ENCODE measurements around the gene ERCC5. TPM values are rescaled to one million over a fixed set of nuclear protein-coding genes. Genes with fewer than 3 reads are reported as not detected.

ERCC5 gene
- total and polyA plus RNA-seq, 2 donors (not counting 1 experiment from before 2014, with no cell fraction given) = 36.6 to 78.9 TPM

- H3K79me2 ChIP-seq (ENCODE audit: control insufficient read depth, insufficient read depth, low read length) = peaks cover 4% of the 10 kb centered on the region
- H4K20me1 ChIP-seq (ENCODE audit: control insufficient read depth, extremely low read depth, insufficient read depth, low read length) = no peaks in the 10 kb centered on the region
- peaks cover 16% of the 10 kb centered on the region for H3K36me3 ChIP-seq (ENCODE audit: control insufficient read depth, insufficient read depth, low read length)
- no peak overlapping the region for H3K27ac ChIP-seq (ENCODE audit: insufficient read depth, low read length)
- H3K4me2 ChIP-seq (ENCODE audit: extremely low read depth, insufficient read depth, low read length) = no peak overlapping the region
- TF ChIP-seq CTCF (conservative IDR thresholded peaks at IDR 0.05 in 1 of 2, IDR thresholded peaks at IDR 0.05 in 1 of 2; ENCODE audit: low read depth in 1 of 2, low read length in 2 of 2) = no peak
- TF ChIP-seq EZH2 (IDR thresholded peaks at IDR 0.05; ENCODE audit: low read length, missing control alignments) = no peak
- H3K4me3 ChIP-seq (replicated peaks in 1 of 4; ENCODE audit: control extremely low read depth in 1 of 4, insufficient read depth in 1 of 4, low read depth in 3 of 4, low read length in 4 of 4) = no peak overlapping the region
- DNase-seq (ENCODE audit: low read depth in 2 of 2) = peak in 1 of 2 donors; percentile 7
- H3K4me1 ChIP-seq (ENCODE audit: control insufficient read depth, extremely low read depth, insufficient read depth, low read length) = no peaks in the 10 kb centered on the region
- no peaks in the 10 kb centered on the region for H3K27me3 ChIP-seq (ENCODE audit: control insufficient read depth, insufficient read depth, low read length)
- H3K9ac ChIP-seq (ENCODE audit: insufficient read depth, low read length) = no peak overlapping the region
- no peak overlapping the region for H2AFZ ChIP-seq (ENCODE audit: low read length)
- no peaks in the 10 kb centered on the region for H3K9me3 ChIP-seq (ENCODE audit: control insufficient read depth, insufficient read depth, low read depth, low read length)
Observed at GRCh38 chr13:102868366-102868936, 22.6 kb downstream of the ERCC5 start.

- no peak overlapping the region for H3K4me2 ChIP-seq (ENCODE audit: extremely low read depth, insufficient read depth, low read length)
- H3K36me3 ChIP-seq (ENCODE audit: control insufficient read depth, insufficient read depth, low read length) = peaks cover 16% of the 10 kb centered on the region
- DNase-seq (ENCODE audit: low read depth in 2 of 2) = peak in 1 of 2 donors; percentile 6
- no peak overlapping the region for H3K4me3 ChIP-seq (replicated peaks in 1 of 4; ENCODE audit: control extremely low read depth in 1 of 4, insufficient read depth in 1 of 4, low read depth in 3 of 4, low read length in 4 of 4)
- H3K27ac ChIP-seq (ENCODE audit: insufficient read depth, low read length) = no peak overlapping the region
- H3K79me2 ChIP-seq (ENCODE audit: control insufficient read depth, insufficient read depth, low read length) = peaks cover 4% of the 10 kb centered on the region
- H3K9me3 ChIP-seq (ENCODE audit: control insufficient read depth, insufficient read depth, low read depth, low read length) = no peaks in the 10 kb centered on the region
- no peak overlapping the region for H3K9ac ChIP-seq (ENCODE audit: insufficient read depth, low read length)
- no peaks in the 10 kb centered on the region for H4K20me1 ChIP-seq (ENCODE audit: control insufficient read depth, extremely low read depth, insufficient read depth, low read length)
- no peak overlapping the region for H2AFZ ChIP-seq (ENCODE audit: low read length)
- H3K4me1 ChIP-seq (ENCODE audit: control insufficient read depth, extremely low read depth, insufficient read depth, low read length) = no peaks in the 10 kb centered on the region
- no peaks in the 10 kb centered on the region for H3K27me3 ChIP-seq (ENCODE audit: control insufficient read depth, insufficient read depth, low read length)
- TF ChIP-seq CTCF (conservative IDR thresholded peaks at IDR 0.05 in 1 of 2, IDR thresholded peaks at IDR 0.05 in 1 of 2; ENCODE audit: low read depth in 1 of 2, low read length in 2 of 2) = no peak
- no peak for TF ChIP-seq EZH2 (IDR thresholded peaks at IDR 0.05; ENCODE audit: low read length, missing control alignments)
Observed at GRCh38 chr13:102869948-102870676, 24.3 kb downstream of the ERCC5 start.

- Histone ChIP-seq H3K79me2 (ENCODE audit: control insufficient read depth, insufficient read depth, low read length) (peaks cover 4% of the 10 kb centered on the region), H3K27ac (ENCODE audit: insufficient read depth, low read length) (peak overlapping the region; percentile 12)
Observed at GRCh38 chr13:102870677-102871415, 25.0 kb downstream of the ERCC5 start.

More at GRCh38 chr13:102870677-102871415, 25.0 kb downstream of the ERCC5 start:
- no peak overlapping the region for H2AFZ ChIP-seq (ENCODE audit: low read length)
- DNase-seq (ENCODE audit: low read depth in 2 of 2) = peak; percentile 65 to 74
- H3K4me1 ChIP-seq (ENCODE audit: control insufficient read depth, extremely low read depth, insufficient read depth, low read length) = no peaks in the 10 kb centered on the region
- H3K36me3 ChIP-seq (ENCODE audit: control insufficient read depth, insufficient read depth, low read length) = peaks cover 14% of the 10 kb centered on the region
- H3K27me3 ChIP-seq (ENCODE audit: control insufficient read depth, insufficient read depth, low read length) = no peaks in the 10 kb centered on the region
- H3K4me2 ChIP-seq (ENCODE audit: extremely low read depth, insufficient read depth, low read length) = no peak overlapping the region
- no peak overlapping the region for H3K9ac ChIP-seq (ENCODE audit: insufficient read depth, low read length)
- H3K9me3 ChIP-seq (ENCODE audit: control insufficient read depth, insufficient read depth, low read depth, low read length) = no peaks in the 10 kb centered on the region
- TF ChIP-seq CTCF (conservative IDR thresholded peaks at IDR 0.05 in 1 of 2, IDR thresholded peaks at IDR 0.05 in 1 of 2; ENCODE audit: low read depth in 1 of 2, low read length in 2 of 2) (peak; percentile 73 to 83), EZH2 (IDR thresholded peaks at IDR 0.05; ENCODE audit: low read length, missing control alignments) (no peak)
- no peaks in the 10 kb centered on the region for H4K20me1 ChIP-seq (ENCODE audit: control insufficient read depth, extremely low read depth, insufficient read depth, low read length)
- H3K4me3 ChIP-seq (replicated peaks in 1 of 4; ENCODE audit: control extremely low read depth in 1 of 4, insufficient read depth in 1 of 4, low read depth in 3 of 4, low read length in 4 of 4) = no peak overlapping the region

Measured in fibroblast of lung (primary cell).